Fibroblast of lung (primary cell): ENCODE data around the gene MIER3. TPM values are rescaled to one million over a fixed set of nuclear protein-coding genes. Genes with fewer than 3 reads are reported as not detected.

Experiments used
- DNase-seq, 2 donors: peaks; one replicate each; pipeline versions ENCODE4 v3.0.0 to v3.0.0-alpha.2; 2010; ENCODE audit warnings: low read depth in 2 of 2
- H2AFZ ChIP-seq: 2 replicates; pipeline ENCODE4 v1.5.1; 2012; ENCODE audit warnings: low read length, control low read depth, inconsistent platforms
- H3K27ac ChIP-seq: 2 replicates; pipeline ENCODE4 v1.5.1; 2011; ENCODE audit warnings: low read length, control low read depth; ENCODE audit not compliant: insufficient read depth
- H3K27me3 ChIP-seq: 2 replicates; pipeline ENCODE4 v1.5.1; 2011; ENCODE audit warnings: mild to moderate bottlenecking, low read length; ENCODE audit not compliant: control insufficient read depth, insufficient read depth
- H3K36me3 ChIP-seq: 2 replicates; pipeline ENCODE4 v1.5.1; 2011; ENCODE audit warnings: low read length; ENCODE audit not compliant: control insufficient read depth, insufficient read depth
- H3K4me1 ChIP-seq: 2 replicates; pipeline ENCODE4 v1.5.1; 2011; ENCODE audit warnings: low read length; ENCODE audit not compliant: control insufficient read depth, insufficient read depth; ENCODE audit errors: extremely low read depth
- H3K4me2 ChIP-seq: 2 replicates; pipeline ENCODE4 v1.5.1; 2011; ENCODE audit warnings: low read length, control low read depth; ENCODE audit not compliant: insufficient read depth; ENCODE audit errors: extremely low read depth
- H3K4me3 ChIP-seq, 4 experiments: fragments of 200-600 bp in 1 of 4; sonication (generic) in 1 of 4; replicated peaks in 1 of 4; 2 replicates each; pipeline ENCODE4 v1.5.1; 2011 to 2016; ENCODE audit warnings: low read length in 4 of 4, low read depth in 3 of 4, mild to moderate bottlenecking in 3 of 4, control low read depth in 2 of 4, inconsistent platforms in 1 of 4, mixed read lengths in 1 of 4; ENCODE audit not compliant: insufficient read depth in 1 of 4; ENCODE audit errors: control extremely low read depth in 1 of 4
- H3K79me2 ChIP-seq: 2 replicates; pipeline ENCODE4 v1.5.1; 2012; ENCODE audit warnings: mild to moderate bottlenecking, low read length, inconsistent platforms; ENCODE audit not compliant: control insufficient read depth, insufficient read depth
- H3K9ac ChIP-seq: 2 replicates; pipeline ENCODE4 v1.5.1; 2011; ENCODE audit warnings: mild to moderate bottlenecking, low read length, control low read depth; ENCODE audit not compliant: insufficient read depth
- H3K9me3 ChIP-seq: 2 replicates; pipeline ENCODE4 v1.5.1; 2012; ENCODE audit warnings: low read depth, low read length; ENCODE audit not compliant: control insufficient read depth, insufficient read depth
- H4K20me1 ChIP-seq: 2 replicates; pipeline ENCODE4 v1.5.1; 2011; ENCODE audit warnings: low read length; ENCODE audit not compliant: control insufficient read depth, insufficient read depth; ENCODE audit errors: extremely low read depth
- CTCF ChIP-seq, 2 donors: IDR thresholded peaks in 1 of 2; conservative IDR thresholded peaks in 1 of 2; 1 replicate in 1 of 2; 2 replicates in 1 of 2; pipeline ENCODE4 v1.5.1; 2011 to 2012; ENCODE audit warnings: low read length in 2 of 2, control low read depth in 1 of 2, inconsistent platforms in 1 of 2, low read depth in 1 of 2, mild to moderate bottlenecking in 1 of 2
- EZH2 ChIP-seq: IDR thresholded peaks from 2 replicates; pipeline ENCODE4 v1.5.1; 2012; ENCODE audit warnings: low read length, control low read depth, mild to moderate bottlenecking; ENCODE audit errors: missing control alignments
- polyA plus RNA-seq, 2 donors: library from polyadenylated mRNA; depleted of rRNA in 1 of 2; stranded (reverse) in 1 of 2; unstranded in 1 of 2; fragments of >200 nt; gene quantifications; 2 replicates each; pipeline ENCODE4 v1.2.1, GENCODE V29; 2011 to 2012; ENCODE audit warnings: missing spikeins in 1 of 2
- total RNA-seq: library from RNA; depleted of rRNA; stranded (reverse); fragments of >200 nt; gene quantifications from 2 replicates; pipeline ENCODE4 v1.2.1, GENCODE V29; 2014

The MIER3 gene
- total and polyA plus RNA-seq, 2 donors (not counting 1 experiment from before 2014, with no cell fraction given): 13.2 to 16.9 TPM

GRCh38 chr5:56896763-56897162, 55.2 kb downstream of the MIER3 start:
- Histone ChIP-seq H3K27ac (no peak overlapping the region), H3K36me3 (peaks cover 4% of the 10 kb centered on the region), H3K4me2 (no peak overlapping the region), H3K9me3 (no peaks in the 10 kb centered on the region), H3K79me2 (no peaks in the 10 kb centered on the region), H4K20me1 (no peaks in the 10 kb centered on the region), H3K9ac (no peak overlapping the region), H3K27me3 (no peaks in the 10 kb centered on the region), H3K4me1 (peaks cover 2% of the 10 kb centered on the region), H3K4me3 (no peak overlapping the region), H2AFZ (no peak overlapping the region)
- DNase-seq: no peak
- TF ChIP-seq CTCF (conservative IDR thresholded peaks at IDR 0.05 in 1 of 2, IDR thresholded peaks at IDR 0.05 in 1 of 2; ENCODE audit: low read depth in 1 of 2, low read length in 2 of 2): no peak
- TF ChIP-seq EZH2: no peak

GRCh38 chr5:56893251-56893951, 58.5 kb downstream of the MIER3 start:
- Histone ChIP-seq H3K4me3 (no peak overlapping the region), H3K36me3 (peaks cover 4% of the 10 kb centered on the region), H3K4me2 (no peak overlapping the region), H2AFZ (no peak overlapping the region), H3K9me3 (no peaks in the 10 kb centered on the region), H3K27me3 (no peaks in the 10 kb centered on the region), H3K27ac (no peak overlapping the region), H3K79me2 (no peaks in the 10 kb centered on the region), H3K9ac (no peak overlapping the region), H4K20me1 (no peaks in the 10 kb centered on the region), H3K4me1 (no peaks in the 10 kb centered on the region)
- no peak for DNase-seq
- no peak for TF ChIP-seq EZH2
- no peak for TF ChIP-seq CTCF (conservative IDR thresholded peaks at IDR 0.05 in 1 of 2, IDR thresholded peaks at IDR 0.05 in 1 of 2; ENCODE audit: low read depth in 1 of 2, low read length in 2 of 2)

GRCh38 chr5:56881571-56881970, 70.4 kb downstream of the MIER3 start:
- no peak for DNase-seq
- Histone ChIP-seq H3K9me3 (no peaks in the 10 kb centered on the region), H3K27ac (no peak overlapping the region), H3K4me3 (no peak overlapping the region), H4K20me1 (no peaks in the 10 kb centered on the region), H3K36me3 (peaks cover 1% of the 10 kb centered on the region), H2AFZ (no peak overlapping the region), H3K9ac (no peak overlapping the region), H3K4me2 (no peak overlapping the region), H3K4me1 (no peaks in the 10 kb centered on the region), H3K27me3 (no peaks in the 10 kb centered on the region), H3K79me2 (no peaks in the 10 kb centered on the region)
- TF ChIP-seq EZH2: no peak
- TF ChIP-seq CTCF (conservative IDR thresholded peaks at IDR 0.05 in 1 of 2, IDR thresholded peaks at IDR 0.05 in 1 of 2; ENCODE audit: low read depth in 1 of 2, low read length in 2 of 2): no peak
